Panc1 (cell line): ENCODE measurements around the gene FTL. TPM values are rescaled to one million over a fixed set of nuclear protein-coding genes. Genes with fewer than 3 reads are reported as not detected.

Source experiments
- ATAC-seq: fragments of 200-7000 bp; cut with Tn5 transposase; 2 replicates; pipeline ENCODE4 v1.9.1; 2020; ENCODE audit warnings: mild to moderate bottlenecking, moderate library complexity
- BruUV-seq: library from RNA; stranded (reverse); fragments of 400-500 nt; replicated peaks from 2 replicates; lab custom pipeline; 2021; lab: Mats Ljungman, UMichigan
- CTCF ChIA-PET: fragments of 300-600 bp; sonication (Branson Sonifier 250); formaldehyde crosslinking; loops from one replicate; lab custom pipeline; 2022; ENCODE audit warnings: antibody characterized with exemption; lab: Charles Lee
- POLR2A ChIA-PET: fragments of 300-600 bp; sonication (Branson Sonifier 250); formaldehyde crosslinking; loops from one replicate; lab custom pipeline; 2022; ENCODE audit warnings: antibody characterized with exemption; lab: Charles Lee
- DNase-seq: peaks from one replicate; pipeline ENCODE4 v3.0.0-alpha.2; 2010; ENCODE audit warnings: low read depth, low spot score
- H3K27ac ChIP-seq: 2 replicates; pipeline ENCODE4 v1.5.1; 2011; ENCODE audit warnings: mild to moderate bottlenecking, low read length, inconsistent platforms
- H3K27me3 ChIP-seq: fragments of 200-500 bp; sonication (Bioruptor generic); 2 replicates; pipeline ENCODE4 v1.6.0; 2014; ENCODE audit warnings: low read length, inconsistent platforms; ENCODE audit not compliant: control insufficient read depth, insufficient read depth
- H3K36me3 ChIP-seq: fragments of 200-500 bp; sonication (Bioruptor generic); 2 replicates; pipeline ENCODE4 v1.5.1; 2014; ENCODE audit warnings: inconsistent platforms, mild to moderate bottlenecking, low read length, moderate library complexity; ENCODE audit not compliant: control insufficient read depth, insufficient read depth
- H3K4me1 ChIP-seq: 2 replicates; pipeline ENCODE4 v1.5.1; 2011; ENCODE audit warnings: inconsistent platforms, mild to moderate bottlenecking, low read length, moderate library complexity; ENCODE audit not compliant: control insufficient read depth, insufficient read depth
- H3K4me3 ChIP-seq, 2 experiments: 2 replicates each; pipeline ENCODE4 v1.5.1; 2011 to 2012; ENCODE audit warnings: low read depth in 2 of 2, low read length in 2 of 2, mild to moderate bottlenecking in 2 of 2, inconsistent platforms in 1 of 2, moderate library complexity in 1 of 2
- H3K9me3 ChIP-seq: fragments of 200-500 bp; sonication (Bioruptor generic); 2 replicates; pipeline ENCODE4 v1.5.1; 2014; ENCODE audit warnings: low read depth, mild to moderate bottlenecking, inconsistent platforms, low read length, moderate library complexity; ENCODE audit not compliant: control insufficient read depth, insufficient read depth
- POLR2AphosphoS5 ChIP-seq: IDR thresholded peaks from 2 replicates; pipeline ENCODE4 v1.6.1; 2012; ENCODE audit warnings: mild to moderate bottlenecking, low read depth, low read length, moderate library complexity
- SIN3A ChIP-seq: IDR thresholded peaks from 2 replicates; pipeline ENCODE4 v1.6.1; 2012; ENCODE audit warnings: low read depth, mild to moderate bottlenecking, low read length, moderate library complexity, borderline replicate concordance; ENCODE audit not compliant: insufficient read depth
- TCF7L2 ChIP-seq: IDR thresholded peaks from 2 replicates; pipeline ENCODE4 v1.6.1; 2011; ENCODE audit warnings: mild to moderate bottlenecking, low read depth, low read length, inconsistent platforms
- in situ Hi-C: cut with HindIII; loops from 2 replicates; pipeline ENCODE4 v1.10.0; 2016; ENCODE audit warnings: low sequenced_read_pairs, low pct_unique_long_range_greater_than_20kb
- intact Hi-C: fragments of 100-400 bp; cut with micrococcal nuclease; formaldehyde crosslinking; loops from one replicate; pipeline ENCODE4 v1.10.0; 2022; ENCODE audit not compliant: unreplicated experiment
- total RNA-seq: library from RNA; stranded (reverse); gene quantifications from one replicate; pipeline ENCODE4 v1.2.1, GENCODE V29; 2021; ENCODE audit not compliant: unreplicated experiment
- TF ChIP-seq, protein P1 (sequence below), 2 experiments: IDR thresholded peaks; 2 replicates each; pipeline ENCODE4 v1.6.1; 2011 to 2012; ENCODE audit warnings: low read depth in 2 of 2, control low read depth in 1 of 2, low read length in 1 of 2, mild to moderate bottlenecking in 1 of 2, moderate library complexity in 1 of 2; ENCODE audit not compliant: insufficient read depth in 1 of 2
- TF ChIP-seq, protein P2 (sequence below): fragments of 450-650 bp; IDR thresholded peaks from 2 replicates; pipeline ENCODE4 v1.5.1; 2017; ENCODE audit warnings: mild to moderate bottlenecking

The FTL gene
- total RNA-seq, 1 experiment from 2014 or later: 1,332 TPM

DNA sequence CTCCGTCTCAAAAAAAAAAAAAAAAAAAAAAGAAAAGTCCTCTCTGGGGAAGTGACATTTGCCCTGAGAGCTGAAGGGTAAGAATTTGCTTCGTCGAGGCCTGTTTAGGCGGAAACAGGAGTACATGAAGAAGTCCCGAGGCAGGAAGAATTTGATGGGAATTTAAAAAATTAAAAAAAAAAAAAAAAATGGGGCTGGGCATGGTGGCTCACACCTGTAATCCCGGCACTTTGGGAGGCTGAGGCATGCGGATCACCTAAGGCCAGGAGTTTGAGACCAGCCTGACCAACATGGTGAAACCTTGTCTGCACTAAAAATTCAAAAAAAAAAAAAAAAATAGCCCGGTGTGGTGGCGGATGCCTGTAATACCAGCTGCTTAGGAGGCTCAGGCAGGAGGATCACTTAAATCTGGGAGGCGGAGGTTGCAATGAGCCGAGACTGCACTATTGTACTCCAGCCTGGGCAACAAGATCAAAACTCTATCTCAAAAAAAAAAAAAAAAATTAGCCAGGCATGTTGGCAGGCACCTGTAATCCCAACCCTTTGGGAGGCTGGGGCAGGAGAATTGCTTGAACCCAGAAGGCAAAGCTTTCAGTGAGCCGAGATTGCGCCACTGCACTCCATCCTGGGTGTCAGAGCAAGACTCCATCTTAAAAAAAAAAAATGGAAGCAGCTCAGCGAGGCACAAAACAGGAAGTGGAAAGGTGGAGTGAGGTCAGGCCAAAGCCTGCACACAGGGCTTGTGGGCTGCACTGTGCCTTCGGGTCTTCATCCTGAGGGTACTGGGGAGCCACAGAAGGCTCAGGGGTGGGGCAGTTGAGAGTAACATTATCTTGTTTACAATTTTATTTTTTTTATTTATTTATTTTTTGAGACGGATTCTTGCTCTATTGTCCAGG, 5.5 kb upstream of the FTL start:
- BruUV-seq: no TSS peak
- TF ChIP-seq, protein P1, sequence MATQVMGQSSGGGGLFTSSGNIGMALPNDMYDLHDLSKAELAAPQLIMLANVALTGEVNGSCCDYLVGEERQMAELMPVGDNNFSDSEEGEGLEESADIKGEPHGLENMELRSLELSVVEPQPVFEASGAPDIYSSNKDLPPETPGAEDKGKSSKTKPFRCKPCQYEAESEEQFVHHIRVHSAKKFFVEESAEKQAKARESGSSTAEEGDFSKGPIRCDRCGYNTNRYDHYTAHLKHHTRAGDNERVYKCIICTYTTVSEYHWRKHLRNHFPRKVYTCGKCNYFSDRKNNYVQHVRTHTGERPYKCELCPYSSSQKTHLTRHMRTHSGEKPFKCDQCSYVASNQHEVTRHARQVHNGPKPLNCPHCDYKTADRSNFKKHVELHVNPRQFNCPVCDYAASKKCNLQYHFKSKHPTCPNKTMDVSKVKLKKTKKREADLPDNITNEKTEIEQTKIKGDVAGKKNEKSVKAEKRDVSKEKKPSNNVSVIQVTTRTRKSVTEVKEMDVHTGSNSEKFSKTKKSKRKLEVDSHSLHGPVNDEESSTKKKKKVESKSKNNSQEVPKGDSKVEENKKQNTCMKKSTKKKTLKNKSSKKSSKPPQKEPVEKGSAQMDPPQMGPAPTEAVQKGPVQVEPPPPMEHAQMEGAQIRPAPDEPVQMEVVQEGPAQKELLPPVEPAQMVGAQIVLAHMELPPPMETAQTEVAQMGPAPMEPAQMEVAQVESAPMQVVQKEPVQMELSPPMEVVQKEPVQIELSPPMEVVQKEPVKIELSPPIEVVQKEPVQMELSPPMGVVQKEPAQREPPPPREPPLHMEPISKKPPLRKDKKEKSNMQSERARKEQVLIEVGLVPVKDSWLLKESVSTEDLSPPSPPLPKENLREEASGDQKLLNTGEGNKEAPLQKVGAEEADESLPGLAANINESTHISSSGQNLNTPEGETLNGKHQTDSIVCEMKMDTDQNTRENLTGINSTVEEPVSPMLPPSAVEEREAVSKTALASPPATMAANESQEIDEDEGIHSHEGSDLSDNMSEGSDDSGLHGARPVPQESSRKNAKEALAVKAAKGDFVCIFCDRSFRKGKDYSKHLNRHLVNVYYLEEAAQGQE (IDR thresholded peaks at IDR 0.05; ENCODE audit: insufficient read depth in 1 of 2, low read depth in 2 of 2, low read length in 1 of 2): no peak
- TF ChIP-seq, protein P2, sequence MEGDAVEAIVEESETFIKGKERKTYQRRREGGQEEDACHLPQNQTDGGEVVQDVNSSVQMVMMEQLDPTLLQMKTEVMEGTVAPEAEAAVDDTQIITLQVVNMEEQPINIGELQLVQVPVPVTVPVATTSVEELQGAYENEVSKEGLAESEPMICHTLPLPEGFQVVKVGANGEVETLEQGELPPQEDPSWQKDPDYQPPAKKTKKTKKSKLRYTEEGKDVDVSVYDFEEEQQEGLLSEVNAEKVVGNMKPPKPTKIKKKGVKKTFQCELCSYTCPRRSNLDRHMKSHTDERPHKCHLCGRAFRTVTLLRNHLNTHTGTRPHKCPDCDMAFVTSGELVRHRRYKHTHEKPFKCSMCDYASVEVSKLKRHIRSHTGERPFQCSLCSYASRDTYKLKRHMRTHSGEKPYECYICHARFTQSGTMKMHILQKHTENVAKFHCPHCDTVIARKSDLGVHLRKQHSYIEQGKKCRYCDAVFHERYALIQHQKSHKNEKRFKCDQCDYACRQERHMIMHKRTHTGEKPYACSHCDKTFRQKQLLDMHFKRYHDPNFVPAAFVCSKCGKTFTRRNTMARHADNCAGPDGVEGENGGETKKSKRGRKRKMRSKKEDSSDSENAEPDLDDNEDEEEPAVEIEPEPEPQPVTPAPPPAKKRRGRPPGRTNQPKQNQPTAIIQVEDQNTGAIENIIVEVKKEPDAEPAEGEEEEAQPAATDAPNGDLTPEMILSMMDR: no peak
- TF ChIP-seq TCF7L2: no peak
- TF ChIP-seq SIN3A: no peak
- TF ChIP-seq POLR2AphosphoS5: no peak
- ChIA-PET POLR2A (interaction anchor here (0.6 kb wide), 2 partner anchors 17 to 73 kb away, joined by 5 to 7 read pairs; no protein-coding TSS in a partner anchor), CTCF (interaction anchor here (0.6 kb wide), 1 partner anchor 146 kb away, joined by 3 read pairs; no protein-coding TSS in a partner anchor)
- H3K4me1 ChIP-seq: peaks cover 32% of the 10 kb centered on the region
- intact Hi-C loops: no loop called here
- no peak overlapping the region for H3K4me3 ChIP-seq
- ATAC-seq (no peak), DNase-seq (no peak)
- in situ Hi-C loops: no loop called here
- H3K9me3 ChIP-seq: no peaks in the 10 kb centered on the region
- H3K36me3 ChIP-seq: no peaks in the 10 kb centered on the region
- no peak overlapping the region for H3K27ac ChIP-seq
- H3K27me3 ChIP-seq: no peaks in the 10 kb centered on the region

DNA sequence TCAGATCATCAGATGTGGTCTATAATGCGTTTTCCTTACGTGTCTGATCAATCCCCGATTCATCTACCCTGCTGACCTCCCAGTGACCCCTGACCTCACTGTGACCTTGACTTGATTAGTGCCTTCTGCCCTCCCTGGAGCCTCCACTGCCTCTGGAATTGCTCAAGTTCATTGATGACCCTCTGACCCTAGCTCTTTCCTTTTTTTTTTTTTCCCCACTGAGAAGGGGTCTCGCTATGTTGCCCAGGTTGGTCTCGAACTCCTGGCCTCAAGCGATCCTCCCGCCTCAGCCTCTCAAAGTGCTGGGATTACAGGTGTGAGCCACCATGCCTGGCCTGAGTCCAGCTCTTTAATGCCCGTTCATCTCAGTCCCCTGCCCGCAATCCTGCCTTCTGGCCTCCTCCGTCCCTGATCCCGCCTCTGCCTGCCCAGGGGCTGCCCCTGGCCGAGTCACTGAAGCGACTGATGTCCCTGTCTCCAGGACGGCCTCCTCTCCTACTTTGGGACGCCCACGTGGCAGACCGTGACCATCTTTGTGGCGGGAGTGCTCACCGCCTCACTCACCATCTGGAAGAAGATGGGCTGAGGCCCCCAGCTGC, 4.0 kb upstream of the FTL start:
- Histone ChIP-seq H3K36me3 (no peaks in the 10 kb centered on the region; the same call in 1 of the 2 replicates), H3K4me3 (no peak overlapping the region), H3K4me1 (peaks cover 30% of the 10 kb centered on the region), H3K27ac (no peak overlapping the region; the same call in 1 of the 2 replicates), H3K9me3 (no peaks in the 10 kb centered on the region), H3K27me3 (no peaks in the 10 kb centered on the region)
- intact Hi-C loops (no loop called here), in situ Hi-C loops (no loop called here)
- ATAC-seq: no peak
- ChIA-PET CTCF (interaction anchor here (0.8 kb wide), 1 partner anchor 9 kb away, joined by 3 read pairs; no protein-coding TSS in a partner anchor), POLR2A (interaction anchor here (0.6 to 0.7 kb wide), 3 partner anchors 9 to 296 kb away, joined by 3 to 12 read pairs (median 4); no protein-coding TSS in a partner anchor)
- TF ChIP-seq POLR2AphosphoS5 (no peak), SIN3A (no peak)
- TF ChIP-seq, protein P1 (IDR thresholded peaks at IDR 0.05; ENCODE audit: insufficient read depth in 1 of 2, low read depth in 2 of 2, low read length in 1 of 2): no peak
- TF ChIP-seq, protein P2: no peak
- no peak for DNase-seq
- BruUV-seq: no TSS peak
